Left hindlimb (tissue), 1 donor: Measurements from ENCODE around the gene SNAPC5.
A peak's percentile ranks its signal among the peaks of the same experiment; 100 is the strongest.
"Not testable (repeated sequence)": the region's sequence is repeated elsewhere in the genome, so short reads cannot be mapped to it uniquely, and the experiment has no call there.

ENCODE experiments used
- DNase-seq: peaks from one replicate; pipeline ENCODE4 v3.0.0-alpha.2; 2018

SNAPC5 gene

GRCh38 chr15:66497502-66498455 lies at the start of gene SNAPC5:
SNAPC5 (minus strand) TSS chr15:66497762; CDS start chr15:66497731, 31 bp downstream.
- DNase-seq = peak; percentile 96

DNA sequence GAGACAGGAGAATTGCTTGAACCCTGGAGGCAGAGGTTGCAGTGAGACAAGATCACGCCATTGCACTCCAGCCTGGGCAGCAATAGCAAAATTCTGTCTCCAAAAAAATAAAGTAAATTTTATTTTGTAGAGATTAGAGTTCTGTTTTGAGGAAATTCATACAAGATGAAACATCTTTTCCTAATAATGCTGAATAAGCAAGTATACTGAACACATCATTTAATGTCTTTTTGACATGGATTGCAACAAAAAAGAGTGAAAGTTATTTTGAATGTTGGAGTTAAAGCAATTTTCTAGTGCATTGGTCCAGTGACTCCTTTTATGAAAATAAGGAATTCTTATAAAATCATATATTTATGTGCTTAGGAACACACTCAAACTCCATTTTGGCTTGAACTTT lies 47.7 kb upstream of the SNAPC5 start:
- no peak for DNase-seq

- DNase-seq = no peak
Measured at GRCh38 chr15:66542896-66543295, 45.3 kb upstream of the SNAPC5 start.

GRCh38 chr15:66535056-66535455 lies 37.5 kb upstream of the SNAPC5 start:
- no peak for DNase-seq

DNA sequence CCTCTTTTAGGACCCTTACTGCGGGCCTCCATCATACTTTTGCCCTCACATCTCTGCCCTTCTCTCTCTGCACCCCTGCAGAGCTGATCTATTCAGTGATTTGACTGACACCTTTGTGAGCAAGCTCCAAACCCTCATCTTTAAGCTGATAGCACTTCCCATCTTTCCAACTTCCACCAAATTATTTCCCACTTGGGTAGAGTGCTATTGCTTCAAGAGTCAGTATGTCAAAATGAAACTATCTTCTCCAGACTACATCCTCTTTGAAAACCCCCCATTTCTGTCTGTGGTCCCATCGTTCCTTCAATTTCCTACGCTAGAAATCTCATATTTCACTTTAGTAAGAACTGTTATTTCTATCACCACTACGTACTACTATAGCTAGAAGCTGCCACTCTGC lies 27.3 kb upstream of the SNAPC5 start:
- no peak for DNase-seq

- DNase-seq = no peak
Measured at GRCh38 chr15:66523926-66524325, 26.4 kb upstream of the SNAPC5 start.

DNA sequence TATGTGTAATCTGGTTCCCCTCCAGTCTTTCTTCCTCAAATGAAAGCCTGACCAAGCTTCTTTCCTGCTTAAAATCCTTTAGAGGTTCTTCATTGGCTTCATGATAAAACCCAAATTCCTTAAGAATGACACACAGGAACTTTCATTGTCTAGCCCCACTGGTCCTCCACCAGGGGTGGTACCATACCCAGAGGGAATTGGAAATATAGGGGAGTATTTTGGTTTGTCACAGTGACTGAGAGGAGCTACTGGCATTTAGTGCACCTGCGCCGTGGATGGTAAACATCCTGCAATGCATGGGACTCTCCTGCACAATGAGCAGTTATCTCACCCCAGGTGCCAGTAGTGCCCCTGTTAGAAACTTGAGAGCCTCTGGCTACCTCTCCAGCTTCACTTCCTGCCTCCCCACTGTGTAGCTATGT lies 18.4 kb upstream of the SNAPC5 start:
- DNase-seq = no peak

DNA sequence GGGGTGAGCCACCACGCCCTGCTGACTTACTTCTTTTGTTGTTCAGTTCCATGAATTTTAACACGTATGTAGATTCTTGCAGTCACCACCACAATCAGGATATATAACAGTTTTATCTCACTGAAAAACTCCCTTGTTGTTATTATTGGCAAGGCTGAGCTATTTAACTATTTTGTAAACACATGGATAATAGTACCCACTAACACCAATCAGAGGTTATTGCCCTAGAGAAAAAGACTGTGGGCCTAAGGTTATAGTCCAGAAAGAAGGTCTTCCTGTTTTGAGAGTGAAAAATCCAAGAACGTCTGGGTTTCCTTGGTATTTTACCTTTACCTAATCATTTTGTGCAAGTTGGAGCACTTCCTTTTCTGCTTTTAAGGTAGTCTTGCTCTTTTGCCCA lies 17.0 kb upstream of the SNAPC5 start:
- DNase-seq = no peak

GRCh38 chr15:66508293-66508883 lies 10.8 kb upstream of the SNAPC5 start:
- DNase-seq = no peak

DNA sequence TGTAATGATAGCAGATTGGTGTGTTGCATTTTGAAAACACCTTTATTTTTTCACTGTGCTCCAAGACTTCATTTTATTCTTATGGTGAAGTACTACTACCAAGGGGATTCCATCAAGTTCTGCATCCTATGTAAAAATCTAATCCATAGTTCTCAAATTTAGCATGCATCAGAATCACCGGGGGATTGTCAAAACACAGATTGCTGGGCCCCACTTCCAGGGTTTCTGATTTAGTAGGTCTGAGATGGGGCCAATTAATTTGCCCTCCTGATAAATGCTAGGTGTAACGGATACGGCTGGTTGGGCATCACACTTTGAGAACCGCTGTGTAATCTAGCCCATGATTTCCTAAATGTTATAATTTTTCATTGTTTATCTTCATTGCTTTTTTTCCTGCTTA lies 8.3 kb upstream of the SNAPC5 start:
- no peak for DNase-seq

- no peak for DNase-seq
Measured at GRCh38 chr15:66505430-66505811, 7.9 kb upstream of the SNAPC5 start.

DNA sequence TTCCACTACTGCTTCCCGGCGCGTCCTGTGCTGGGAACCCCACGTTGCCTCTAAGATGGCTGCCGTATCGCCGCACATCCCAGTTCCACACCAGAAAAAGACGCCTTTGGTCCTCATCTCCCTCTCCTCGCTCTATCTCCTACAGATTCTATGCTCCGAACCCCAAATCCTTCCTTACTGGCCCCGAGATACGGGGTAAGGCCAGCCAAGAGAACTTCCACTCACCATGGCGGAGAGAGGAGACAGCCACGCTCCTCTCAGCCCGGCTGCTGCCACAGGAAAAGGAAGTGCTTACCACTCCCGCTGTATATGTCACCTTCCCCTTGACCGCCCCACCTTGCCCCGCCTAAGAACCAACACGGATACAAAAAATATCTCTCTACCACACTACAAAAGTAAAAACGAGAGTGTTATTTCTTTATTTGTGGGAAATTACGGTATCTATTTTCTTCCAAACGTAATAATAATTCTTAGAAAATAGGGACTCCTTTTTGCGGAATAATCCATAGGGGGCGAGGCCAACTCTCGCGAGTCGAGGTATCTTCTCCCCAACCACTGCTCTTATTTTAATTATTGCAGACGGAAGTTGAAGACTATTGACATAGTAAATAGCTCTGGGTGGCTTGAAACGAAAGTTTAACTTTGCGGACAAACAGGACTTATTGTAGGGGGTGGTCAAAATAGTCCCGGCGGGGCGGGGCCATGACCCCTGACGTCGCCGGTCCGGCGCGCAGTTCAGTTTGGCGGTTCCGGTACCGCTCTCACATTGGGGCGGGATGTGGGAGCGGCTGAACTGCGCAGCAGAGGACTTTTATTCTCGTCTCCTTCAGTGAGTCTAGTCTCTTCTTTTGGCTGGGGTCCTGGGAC lies 7.2 kb upstream of the SNAPC5 start, which contains the start of the genes RPL4 and ZWILCH:
Gene RPL4 (minus strand): TSS at position 293 of the 867 bp plus-strand sequence. CDS start 65 bp downstream, at position 228.
Gene ZWILCH (plus strand): TSS at position 764 of the 867 bp plus-strand sequence. CDS start 13 bp downstream, at position 777.
- peak; percentile 85 for DNase-seq

DNA sequence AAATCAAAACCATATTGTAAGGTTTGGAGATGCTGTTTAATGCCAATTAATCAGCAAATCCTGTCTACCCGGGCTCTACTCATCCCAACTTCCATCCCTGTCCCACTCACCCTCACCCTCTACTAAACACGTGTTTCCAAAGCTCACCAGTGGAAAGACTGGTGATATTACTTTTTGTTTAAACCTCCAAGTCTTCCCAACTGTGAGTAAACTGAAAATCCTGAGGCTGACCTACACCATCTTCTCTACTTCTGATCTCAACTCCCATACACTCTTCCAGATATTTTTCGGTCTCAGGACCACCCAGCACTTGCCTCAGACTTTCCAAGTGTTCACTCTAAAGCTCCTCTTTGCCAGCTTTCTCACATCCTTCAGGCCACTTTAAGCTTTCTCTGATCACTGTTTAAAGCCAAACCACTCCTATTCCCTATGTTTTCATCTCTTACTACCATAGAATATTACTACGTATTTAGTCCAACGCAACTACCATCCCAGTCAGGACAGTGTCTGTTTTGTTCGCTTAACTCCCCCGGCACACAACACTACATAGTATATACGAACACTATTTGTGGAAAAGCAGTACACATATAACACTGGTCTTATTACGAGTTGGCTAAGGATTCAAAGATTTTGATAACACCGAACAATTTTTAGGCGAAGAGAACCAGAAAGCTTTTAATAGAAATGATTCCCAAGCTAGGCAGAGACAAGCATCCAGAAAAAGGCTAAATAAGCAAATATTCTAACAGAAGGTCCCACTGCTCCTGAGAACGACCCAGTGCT lies 6.4 kb upstream of the SNAPC5 start:
- no peak for DNase-seq

- DNase-seq = not testable (repeated sequence)
Measured at GRCh38 chr15:66503041-66503648, 5.6 kb upstream of the SNAPC5 start.

DNA sequence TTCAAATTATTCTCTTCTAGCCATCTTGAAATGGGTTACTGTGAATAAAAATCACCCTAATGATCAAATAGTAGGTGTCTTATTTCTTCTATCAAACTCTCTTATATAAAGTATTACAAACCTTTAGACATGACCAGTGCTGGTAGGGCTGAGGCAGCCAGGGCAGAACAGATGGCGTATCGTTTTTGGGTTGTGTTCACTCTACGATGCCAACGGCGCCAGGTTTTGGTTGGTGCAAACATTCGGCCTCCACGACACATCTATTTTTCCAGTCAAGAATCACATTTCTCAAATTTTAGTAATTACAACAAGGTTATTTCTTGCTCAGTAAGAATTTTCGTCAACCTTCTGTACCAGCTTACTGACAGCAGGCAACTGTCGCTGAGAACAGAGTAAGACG lies 4.9 kb upstream of the SNAPC5 start:
- DNase-seq = no peak

GRCh38 chr15:66500346-66500745 lies 2.8 kb upstream of the SNAPC5 start:
- DNase-seq = not testable (repeated sequence)

DNA sequence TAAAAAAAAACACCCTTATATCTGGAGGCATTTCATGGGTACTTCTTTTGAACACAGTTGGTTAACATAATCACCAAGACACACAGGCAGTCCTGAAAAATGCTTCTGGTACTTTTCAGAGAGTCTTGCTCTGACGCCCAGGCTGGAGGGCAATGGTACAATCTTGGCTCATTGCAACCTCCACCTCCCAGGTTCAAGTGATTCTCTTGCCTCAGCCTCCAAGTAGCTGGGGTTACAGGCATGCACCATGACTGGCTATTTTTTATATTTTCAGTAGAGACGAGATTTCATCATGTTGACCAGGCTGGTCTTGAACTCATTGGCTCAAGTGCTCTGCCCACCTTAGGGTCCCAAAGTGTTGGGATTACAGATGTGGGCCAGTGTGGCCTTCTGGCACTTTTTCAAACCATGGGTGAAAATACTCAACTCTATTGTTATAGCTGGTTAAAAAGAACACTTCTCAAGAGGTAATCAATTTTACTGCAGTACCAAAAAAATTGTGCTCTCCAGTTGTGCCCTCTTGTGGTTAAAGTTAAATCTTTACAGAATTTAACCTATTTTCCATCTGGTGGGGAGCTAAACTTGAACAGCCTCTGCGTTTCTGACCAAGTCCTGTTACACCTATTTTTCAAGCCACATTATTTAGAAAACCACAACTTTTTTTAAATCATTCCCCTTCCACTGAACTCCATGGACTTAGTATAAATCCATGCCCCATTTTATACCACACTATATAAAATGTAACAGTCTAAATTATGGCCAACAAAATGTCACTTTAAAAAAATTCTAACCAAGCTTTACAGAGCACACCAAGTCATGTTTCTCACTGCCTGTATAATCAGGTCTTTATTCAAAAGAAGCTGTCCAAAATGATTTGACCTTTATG lies 1.2 kb upstream of the SNAPC5 start:
- DNase-seq = no peak

DNA sequence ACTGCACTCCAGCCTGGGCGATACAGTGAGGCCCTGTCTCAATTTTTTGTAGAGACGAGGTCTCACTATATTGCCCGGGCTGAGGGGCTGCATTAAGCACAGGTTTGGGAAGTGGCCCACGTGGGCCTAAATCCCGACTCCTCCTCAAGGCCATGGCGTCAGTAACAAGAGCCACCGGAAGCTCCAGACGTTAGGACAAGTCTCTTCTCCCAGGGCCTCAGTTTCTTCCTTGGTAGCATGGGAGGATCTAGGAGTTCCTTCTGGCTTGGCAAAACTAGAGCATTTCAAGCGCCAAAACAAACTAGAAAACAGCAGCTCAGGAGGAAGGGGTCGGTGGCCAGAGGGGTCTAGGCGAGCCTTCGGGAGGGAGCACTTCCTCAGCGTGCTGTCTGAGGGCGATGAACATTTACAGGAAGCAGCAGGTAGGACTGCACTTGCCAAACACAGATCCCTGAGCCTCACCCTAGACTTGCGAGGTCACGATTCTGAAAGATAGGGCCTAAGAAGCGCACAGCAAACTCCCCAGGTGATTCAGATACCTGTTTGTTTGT lies 536 bp downstream of the SNAPC5 start:
- no peak for DNase-seq

GRCh38 chr15:66494262-66494661 lies 3.3 kb downstream of the SNAPC5 start:
- DNase-seq = no peak

- DNase-seq = no peak
Measured at GRCh38 chr15:66491846-66492245, 5.7 kb downstream of the SNAPC5 start.
